OCI-LY1 (cell line): ENCODE data around the gene MAPK7.

Source experiments
- H2AFZ ChIP-seq: fragments of 200-600 bp; sonication (generic), shearing (Covaris generic); 2 replicates; pipeline ENCODE4 v1.6.0; 2014; ENCODE audit warnings: antibody characterized with exemption, mild to moderate bottlenecking, low read length
- H3F3A ChIP-seq: fragments of 200-600 bp; sonication (generic), shearing (Covaris generic); 2 replicates; pipeline ENCODE4 v1.6.0; 2014; ENCODE audit warnings: mild to moderate bottlenecking, antibody characterized with exemption, low read length, moderate library complexity; ENCODE audit not compliant: insufficient read depth
- H3K27ac ChIP-seq: fragments of 200-600 bp; sonication (generic); 2 replicates; pipeline ENCODE4 v1.5.1; 2014; ENCODE audit warnings: low read length, mixed run types, mild to moderate bottlenecking, low read depth; ENCODE audit not compliant: poor library complexity, severe bottlenecking
- H3K27me3 ChIP-seq: fragments of 200-600 bp; sonication (generic); 2 replicates; pipeline ENCODE4 v1.6.0; 2014; ENCODE audit warnings: antibody characterized with exemption, mild to moderate bottlenecking, low read length, moderate library complexity; ENCODE audit not compliant: insufficient read depth
- H3K36me3 ChIP-seq: fragments of 200-600 bp; sonication (generic); 2 replicates; pipeline ENCODE4 v1.6.1; 2014; ENCODE audit warnings: mild to moderate bottlenecking, antibody characterized with exemption, low read length, moderate library complexity, mixed read lengths; ENCODE audit not compliant: insufficient read depth
- H3K4me1 ChIP-seq: fragments of 200-600 bp; sonication (generic); 2 replicates; pipeline ENCODE4 v1.5.1; 2014; ENCODE audit warnings: mild to moderate bottlenecking, low read length, moderate library complexity; ENCODE audit not compliant: insufficient read depth, severe bottlenecking
- H3K4me2 ChIP-seq: fragments of 200-600 bp; sonication (generic), shearing (Covaris generic); 2 replicates; pipeline ENCODE4 v1.6.1; 2014; ENCODE audit warnings: low read length
- H3K4me3 ChIP-seq: fragments of 200-600 bp; sonication (generic); 2 replicates; pipeline ENCODE4 v1.5.1; 2014; ENCODE audit warnings: low read length, low read depth, mild to moderate bottlenecking, mixed read lengths; ENCODE audit not compliant: poor library complexity, severe bottlenecking
- H3K79me2 ChIP-seq: fragments of 200-600 bp; shearing (Covaris generic); 2 replicates; pipeline ENCODE4 v1.6.1; 2016; ENCODE audit warnings: mixed run types, low read length, mixed read lengths; ENCODE audit not compliant: insufficient read depth
- H3K9ac ChIP-seq: fragments of 200-600 bp; sonication (generic), shearing (Covaris generic); 2 replicates; pipeline ENCODE4 v1.6.1; 2014; ENCODE audit warnings: mild to moderate bottlenecking, low read length, mixed read lengths
- H3K9me2 ChIP-seq: fragments of 200-600 bp; sonication (generic), shearing (Covaris generic); 2 replicates; pipeline ENCODE4 v1.6.1; 2014; ENCODE audit warnings: low read depth, mild to moderate bottlenecking, low read length, mixed read lengths
- H3K9me3 ChIP-seq: fragments of 200-600 bp; shearing (Covaris generic); 2 replicates; pipeline ENCODE4 v1.6.1; 2014; ENCODE audit warnings: low read length, mixed read lengths
- H4K20me1 ChIP-seq: fragments of 200-600 bp; sonication (generic), shearing (Covaris generic); 2 replicates; pipeline ENCODE4 v1.6.0; 2016; ENCODE audit warnings: mild to moderate bottlenecking, low read length; ENCODE audit not compliant: insufficient read depth
- CTCF ChIP-seq: fragments of 200-600 bp; sonication (generic), shearing (Covaris generic); IDR thresholded peaks from 2 replicates; pipeline ENCODE4 v1.5.1; 2017; ENCODE audit warnings: mild to moderate bottlenecking, antibody characterized with exemption, low read length, moderate library complexity, mixed read lengths
- EZH2 ChIP-seq: fragments of 200-600 bp; sonication (generic), shearing (Covaris generic); IDR thresholded peaks from 2 replicates; pipeline ENCODE4 v1.8.0; 2017; ENCODE audit warnings: borderline replicate concordance, mixed run types, mild to moderate bottlenecking, antibody characterized with exemption, low read length, moderate library complexity, mixed read lengths

The MAPK7 gene

GRCh38 chr17:19412984-19413383 is 34.7 kb downstream of the MAPK7 start:
- Histone ChIP-seq H3K36me3 (no peaks in the 10 kb centered on the region), H3K4me2 (no peak overlapping the region), H3K4me3 (no peak overlapping the region), H4K20me1 (no peaks in the 10 kb centered on the region), H3K9me2 (no peaks in the 10 kb centered on the region), H2AFZ (no peak overlapping the region), H3K9me3 (no peaks in the 10 kb centered on the region), H3K9ac (no peak overlapping the region), H3K79me2 (no peaks in the 10 kb centered on the region), H3K27me3 (peaks cover 2% of the 10 kb centered on the region; the same call in 1 of the 2 replicates), H3K4me1 (no peaks in the 10 kb centered on the region), H3K27ac (no peak overlapping the region), H3F3A (no peaks in the 10 kb centered on the region)
- TF ChIP-seq EZH2 (no peak), CTCF (no peak)

DNA sequence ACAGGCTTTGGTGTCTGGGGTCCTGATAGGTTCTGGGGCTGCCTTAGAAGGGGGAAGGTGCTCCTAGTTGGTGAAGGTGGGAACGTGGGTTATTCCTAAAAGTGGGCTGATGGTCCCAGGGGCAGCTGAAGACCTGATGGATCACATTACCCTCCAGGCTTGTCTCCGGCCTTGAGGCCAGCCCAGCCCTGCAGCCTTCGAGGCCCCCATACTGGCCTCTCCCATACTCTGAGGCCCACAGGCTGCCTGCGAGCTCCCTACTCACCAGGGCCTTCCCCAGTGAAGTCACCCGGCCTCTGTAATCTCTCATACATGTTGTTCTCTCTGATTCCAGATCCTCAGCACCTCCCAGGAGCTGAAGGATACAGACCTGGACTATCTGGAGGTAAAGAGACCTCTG is 35.5 kb downstream of the MAPK7 start:
- Histone ChIP-seq H3K9ac (no peak overlapping the region), H3F3A (no peaks in the 10 kb centered on the region), H3K27ac (no peak overlapping the region), H3K4me3 (no peak overlapping the region), H3K79me2 (no peaks in the 10 kb centered on the region), H3K36me3 (no peaks in the 10 kb centered on the region), H3K9me2 (no peaks in the 10 kb centered on the region), H3K9me3 (no peaks in the 10 kb centered on the region), H4K20me1 (no peaks in the 10 kb centered on the region), H3K4me2 (no peak overlapping the region), H3K4me1 (no peaks in the 10 kb centered on the region), H2AFZ (no peak overlapping the region), H3K27me3 (no peaks in the 10 kb centered on the region)
- TF ChIP-seq CTCF (no peak), EZH2 (no peak)

DNA sequence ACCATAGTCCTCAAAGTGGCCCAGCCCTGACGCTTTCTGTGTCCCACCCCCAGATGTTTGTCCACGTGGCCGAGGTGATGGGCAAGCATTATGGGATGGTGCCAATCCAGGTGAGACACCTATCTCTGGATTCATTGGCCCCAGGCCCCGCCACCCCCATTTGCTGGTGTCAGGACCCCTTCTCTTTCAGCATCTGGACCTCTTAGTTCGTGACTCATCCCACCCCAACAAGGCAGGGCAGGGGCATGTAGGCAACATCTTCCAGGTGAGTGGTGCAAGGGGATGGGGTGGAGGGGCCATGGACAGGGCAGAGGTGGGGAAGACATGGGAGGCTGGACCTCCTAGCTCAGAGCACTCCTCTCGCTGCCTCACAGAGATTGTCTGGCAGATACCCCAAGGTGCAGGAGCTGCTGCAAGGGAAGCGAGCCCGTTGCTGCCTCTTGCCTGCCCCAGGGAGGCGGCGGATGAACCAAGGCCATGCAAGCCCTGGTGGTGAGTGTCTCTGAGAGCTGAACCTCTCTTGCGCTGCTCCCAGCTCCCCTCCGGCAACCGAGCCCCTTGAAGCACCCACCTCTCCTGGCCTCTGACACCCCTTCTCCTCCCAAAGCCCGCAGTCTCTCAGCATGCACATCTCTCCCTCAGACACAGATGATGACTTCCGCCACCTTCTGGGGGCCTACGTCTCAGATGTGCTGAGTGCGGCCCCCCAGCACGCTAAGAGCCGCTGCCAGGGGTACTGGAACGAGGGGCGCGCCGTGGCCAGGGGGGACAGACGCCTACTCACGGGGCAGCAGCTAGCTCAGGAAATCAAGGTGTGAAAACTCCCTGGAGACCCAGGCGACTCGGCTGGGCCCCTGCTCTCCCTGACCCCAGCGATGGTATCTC is 36.3 kb downstream of the MAPK7 start:
- TF ChIP-seq EZH2 (no peak), CTCF (no peak)
- no peaks in the 10 kb centered on the region for H3K4me1 ChIP-seq
- no peak overlapping the region for H3K4me2 ChIP-seq
- H3K4me3 ChIP-seq, result no peak overlapping the region
- no peaks in the 10 kb centered on the region for H3K9me2 ChIP-seq
- no peaks in the 10 kb centered on the region for H3K79me2 ChIP-seq
- no peak overlapping the region for H2AFZ ChIP-seq
- H3F3A ChIP-seq, result no peaks in the 10 kb centered on the region
- H4K20me1 ChIP-seq, result no peaks in the 10 kb centered on the region
- no peaks in the 10 kb centered on the region for H3K27me3 ChIP-seq
- no peaks in the 10 kb centered on the region for H3K9me3 ChIP-seq
- no peaks in the 10 kb centered on the region for H3K36me3 ChIP-seq
- H3K9ac ChIP-seq, result no peak overlapping the region
- no peak overlapping the region for H3K27ac ChIP-seq
